HEK293T (cell line): ENCODE results near the gene WDR46.

Experiments used
- CTCF ChIA-PET: fragments of 350-600 bp; formaldehyde crosslinking; extraction: SDS; loops from one replicate; lab custom pipeline; 2021; ENCODE audit warnings: antibody characterized with exemption, inconsistent platforms; lab: Yijun Ruan, JAX
- POLR2A ChIA-PET: fragments of 350-600 bp; formaldehyde crosslinking; extraction: SDS; loops from one replicate; lab custom pipeline; 2020; ENCODE audit warnings: antibody characterized with exemption, inconsistent platforms; lab: Yijun Ruan, JAX
- DNase-seq: peaks from one replicate; pipeline ENCODE4 v3.0.0; 2012; ENCODE audit warnings: mixed read lengths; ENCODE audit errors: extremely low spot score
- ARNT ChIP-seq: fragments of 450-650 bp; IDR thresholded peaks from 2 replicates; pipeline ENCODE4 v1.6.1; 2017; ENCODE audit warnings: mild to moderate bottlenecking
- BHLHE40 ChIP-seq: fragments of 450-650 bp; IDR thresholded peaks from 2 replicates; pipeline ENCODE4 v1.6.1; 2016; ENCODE audit warnings: mild to moderate bottlenecking, moderate library complexity, borderline replicate concordance
- CTBP1 ChIP-seq: fragments of 450-650 bp; IDR thresholded peaks from 2 replicates; pipeline ENCODE4 v1.6.1; 2016; ENCODE audit warnings: borderline replicate concordance
- ELF4 ChIP-seq: fragments of 450-650 bp; IDR thresholded peaks from 2 replicates; pipeline ENCODE4 v1.6.1; 2017; ENCODE audit warnings: antibody characterized with exemption
- FOXA1 ChIP-seq: fragments of 450-650 bp; IDR thresholded peaks from 2 replicates; pipeline ENCODE4 v1.6.1; 2016; ENCODE audit warnings: mild to moderate bottlenecking
- FOXK2 ChIP-seq: fragments of 450-650 bp; IDR thresholded peaks from 2 replicates; pipeline ENCODE4 v1.6.1; 2016; ENCODE audit warnings: mild to moderate bottlenecking
- FOXM1 ChIP-seq: fragments of 450-650 bp; IDR thresholded peaks from 2 replicates; pipeline ENCODE4 v1.6.1; 2017; ENCODE audit warnings: mild to moderate bottlenecking, borderline replicate concordance
- HDGF ChIP-seq: fragments of 450-650 bp; IDR thresholded peaks from 2 replicates; pipeline ENCODE4 v1.6.1; 2017; ENCODE audit warnings: antibody characterized with exemption, borderline replicate concordance
- L3MBTL2 ChIP-seq: fragments of 450-650 bp; conservative IDR thresholded peaks from 2 replicates; pipeline ENCODE4 v1.6.1; 2016; ENCODE audit warnings: mild to moderate bottlenecking
- LEF1 ChIP-seq: fragments of 450-650 bp; IDR thresholded peaks from 2 replicates; pipeline ENCODE4 v1.6.1; 2017; ENCODE audit warnings: mild to moderate bottlenecking, borderline replicate concordance
- NFRKB ChIP-seq: fragments of 450-650 bp; IDR thresholded peaks from 2 replicates; pipeline ENCODE4 v1.6.1; 2016; ENCODE audit warnings: mild to moderate bottlenecking, moderate library complexity
- PKNOX1 ChIP-seq: fragments of 450-650 bp; IDR thresholded peaks from 2 replicates; pipeline ENCODE4 v1.6.1; 2016
- SP1 ChIP-seq: fragments of 450-650 bp; IDR thresholded peaks from 2 replicates; pipeline ENCODE4 v1.6.1; 2017
- SUZ12 ChIP-seq: fragments of 450-650 bp; IDR thresholded peaks from 2 replicates; pipeline ENCODE4 v1.6.1; 2016; ENCODE audit warnings: mild to moderate bottlenecking
- TARDBP ChIP-seq: fragments of 450-650 bp; IDR thresholded peaks from 2 replicates; pipeline ENCODE4 v1.6.1; 2016
- ZNF384 ChIP-seq: fragments of 450-650 bp; IDR thresholded peaks from 2 replicates; pipeline ENCODE4 v1.6.1; 2016

WDR46 gene

GRCh38 chr6:33318426-33319073, 29.5 kb upstream of the WDR46 start:
- CTCF ChIA-PET: interaction anchor here (0.6 to 1.7 kb wide), 4 partner anchors 11 to 46 kb away, joined by 3 to 10 read pairs (median 4); a partner anchor contains a TSS
- DNase-seq: no peak
- TF ChIP-seq FOXA1: no peak
- peak; percentile 1 for TF ChIP-seq ZNF384
- no peak for TF ChIP-seq FOXM1
- peak; percentile 14; the same call in 1 of the 2 replicates for TF ChIP-seq L3MBTL2
- POLR2A ChIA-PET: interaction anchor here (0.9 to 5.0 kb wide), 11 partner anchors 17 to 136 kb away, joined by 3 to 42 read pairs (median 5); partner anchors contain the start of genes B3GALT4, CUTA, PFDN6 and RGL2

GRCh38 chr6:33317669-33318425, 28.8 kb upstream of the WDR46 start, which contains the start of gene ZBTB22:
Gene ZBTB22, minus strand, starts transcription at chr6:33317744. Its CDS starts 828 bp downstream, at chr6:33316916.
- TF ChIP-seq SUZ12: no peak
- TF ChIP-seq ZNF384: peak; percentile 97
- TF ChIP-seq LEF1: no peak
- no peak for TF ChIP-seq CTBP1
- peak; percentile 50 for TF ChIP-seq L3MBTL2
- no peak for TF ChIP-seq ARNT
- TF ChIP-seq TARDBP: no peak
- no peak for TF ChIP-seq HDGF
- ChIA-PET CTCF (interaction anchor here (0.6 to 1.7 kb wide), 4 partner anchors 11 to 47 kb away, joined by 3 to 10 read pairs (median 4); a partner anchor contains a TSS), POLR2A (interaction anchor here (0.6 to 5.0 kb wide), 17 partner anchors 18 to 424 kb away, joined by 3 to 42 read pairs (median 4); partner anchors contain the start of genes B3GALT4, CUTA, PFDN6 and RGL2)
- peak; percentile 87 for DNase-seq

- peak; percentile 70 for DNase-seq
- POLR2A ChIA-PET: interaction anchor here (0.8 to 5.0 kb wide), 15 partner anchors 18 to 345 kb away, joined by 3 to 42 read pairs (median 4); partner anchors contain the start of genes B3GALT4, CUTA, PFDN6 and RGL2
Observed at GRCh38 chr6:33317419-33317668, 28.3 kb upstream of the WDR46 start.

GRCh38 chr6:33316603-33317418, 27.8 kb upstream of the WDR46 start:
- ChIA-PET POLR2A (interaction anchor here (0.9 to 5.0 kb wide), 9 partner anchors 19 to 137 kb away, joined by 3 to 42 read pairs (median 5); partner anchors contain the start of genes B3GALT4, CUTA, RGL2 and RPS18), CTCF (interaction anchor here (1.7 kb wide), 1 partner anchor 17 kb away, joined by 5 read pairs; no protein-coding TSS in a partner anchor)
- TF ChIP-seq BHLHE40 (no peak), ARNT (no peak), ELF4 (no peak), ZNF384 (no peak), FOXA1 (no peak), SUZ12 (no peak)
- no peak for DNase-seq

More at GRCh38 chr6:33317419-33317668, 28.3 kb upstream of the WDR46 start:
- TF ChIP-seq L3MBTL2 (no peak), ZNF384 (no peak), SUZ12 (no peak)
- CTCF ChIA-PET: interaction anchor here (1.3 to 1.7 kb wide), 2 partner anchors 18 to 28 kb away, joined by 4 to 5 read pairs; no protein-coding TSS in a partner anchor

- DNase-seq: no peak
- ChIA-PET CTCF (no interaction called here), POLR2A (interaction anchor here (1.0 to 5.0 kb wide), 2 partner anchors 18 to 44 kb away, joined by 3 to 42 read pairs; partner anchors contain the start of genes RGL2, RPS18 and VPS52)
- no peak for TF ChIP-seq FOXK2
- TF ChIP-seq L3MBTL2: no peak
- no peak for TF ChIP-seq FOXA1
- TF ChIP-seq SP1: no peak
- TF ChIP-seq ELF4: no peak
- no peak for TF ChIP-seq BHLHE40
- TF ChIP-seq SUZ12: no peak
- TF ChIP-seq ARNT: no peak
- no peak for TF ChIP-seq TARDBP
- no peak for TF ChIP-seq PKNOX1
- TF ChIP-seq FOXM1: no peak
- TF ChIP-seq CTBP1: no peak
- no peak for TF ChIP-seq HDGF
- no peak for TF ChIP-seq ZNF384
- TF ChIP-seq NFRKB: no peak
- no peak for TF ChIP-seq LEF1
Observed at GRCh38 chr6:33315793-33316602, 27.0 kb upstream of the WDR46 start.

GRCh38 chr6:33314943-33315792, 26.1 kb upstream of the WDR46 start:
- DNase-seq: no peak
- CTCF ChIA-PET: no interaction called here
- POLR2A ChIA-PET: no interaction called here
- TF ChIP-seq CTBP1: no peak
- TF ChIP-seq SUZ12: no peak
- TF ChIP-seq L3MBTL2: no peak
- no peak for TF ChIP-seq PKNOX1
- no peak for TF ChIP-seq ELF4
- no peak for TF ChIP-seq NFRKB
- no peak for TF ChIP-seq BHLHE40
- no peak for TF ChIP-seq FOXM1
- TF ChIP-seq FOXK2: no peak
- TF ChIP-seq ARNT: no peak
- TF ChIP-seq ZNF384: no peak
- TF ChIP-seq LEF1: no peak
- no peak for TF ChIP-seq FOXA1
- no peak for TF ChIP-seq SP1
- TF ChIP-seq TARDBP: no peak
- no peak for TF ChIP-seq HDGF
